ENCODE data around the gene STX8.

STX8 gene

GRCh38 chr17:9228408-9229159 lies 347.0 kb downstream of the STX8 start:
- DNase-seq (ENCODE audit: low read depth in 2 of 2), result no peak

GRCh38 chr17:9227819-9228407 lies 347.7 kb downstream of the STX8 start:
- DNase-seq (ENCODE audit: low read depth in 2 of 2), result no peak

GRCh38 chr17:9226794-9227135 lies 348.9 kb downstream of the STX8 start:
- DNase-seq (ENCODE audit: low read depth in 2 of 2), result no peak

- no peak for DNase-seq (ENCODE audit: low read depth in 2 of 2)
Observed at GRCh38 chr17:9226130-9226793, 349.4 kb downstream of the STX8 start.

- no peak for DNase-seq (ENCODE audit: low read depth in 2 of 2)
Observed at GRCh38 chr17:9225305-9226101, 350.1 kb downstream of the STX8 start.

- no peak for DNase-seq (ENCODE audit: low read depth in 2 of 2)
Observed at GRCh38 chr17:9224485-9224884, 351.1 kb downstream of the STX8 start.

- no peak for DNase-seq (ENCODE audit: low read depth in 2 of 2)
Observed at GRCh38 chr17:9223531-9223930, 352.1 kb downstream of the STX8 start.

- DNase-seq (ENCODE audit: low read depth in 2 of 2), result no peak
Observed at GRCh38 chr17:9221922-9222180, 353.8 kb downstream of the STX8 start.

- no peak for DNase-seq (ENCODE audit: low read depth in 2 of 2)
Observed at GRCh38 chr17:9221147-9221921, 354.3 kb downstream of the STX8 start.

GRCh38 chr17:9220398-9221146 lies 355.0 kb downstream of the STX8 start:
- DNase-seq (ENCODE audit: low read depth in 2 of 2), result no peak

- no peak for DNase-seq (ENCODE audit: low read depth in 2 of 2)
Observed at GRCh38 chr17:9219631-9220397, 355.8 kb downstream of the STX8 start.

- DNase-seq (ENCODE audit: low read depth in 2 of 2), result no peak
Observed at GRCh38 chr17:9218911-9219310, 356.7 kb downstream of the STX8 start.

- no peak for DNase-seq (ENCODE audit: low read depth in 2 of 2)
Observed at GRCh38 chr17:9218064-9218635, 357.5 kb downstream of the STX8 start.

- no peak for DNase-seq (ENCODE audit: low read depth in 2 of 2)
Observed at GRCh38 chr17:9217151-9218056, 358.2 kb downstream of the STX8 start.

- no peak for DNase-seq (ENCODE audit: low read depth in 2 of 2)
Observed at GRCh38 chr17:9215465-9215864, 360.2 kb downstream of the STX8 start.

GRCh38 chr17:9213303-9213640 lies 362.3 kb downstream of the STX8 start:
- no peak for DNase-seq (ENCODE audit: low read depth in 2 of 2)

- no peak for DNase-seq (ENCODE audit: low read depth in 2 of 2)
Observed at GRCh38 chr17:9212376-9213302, 363.0 kb downstream of the STX8 start.

All from stimulated activated CD4-positive, alpha-beta T cell treated with anti-CD3 and anti-CD28 coated beads, Interleukin-15, amount 100 ng/mL, for 48 hours (primary cell).